Measurements from ENCODE around the gene C2CD2L.

C2CD2L gene

DNA sequence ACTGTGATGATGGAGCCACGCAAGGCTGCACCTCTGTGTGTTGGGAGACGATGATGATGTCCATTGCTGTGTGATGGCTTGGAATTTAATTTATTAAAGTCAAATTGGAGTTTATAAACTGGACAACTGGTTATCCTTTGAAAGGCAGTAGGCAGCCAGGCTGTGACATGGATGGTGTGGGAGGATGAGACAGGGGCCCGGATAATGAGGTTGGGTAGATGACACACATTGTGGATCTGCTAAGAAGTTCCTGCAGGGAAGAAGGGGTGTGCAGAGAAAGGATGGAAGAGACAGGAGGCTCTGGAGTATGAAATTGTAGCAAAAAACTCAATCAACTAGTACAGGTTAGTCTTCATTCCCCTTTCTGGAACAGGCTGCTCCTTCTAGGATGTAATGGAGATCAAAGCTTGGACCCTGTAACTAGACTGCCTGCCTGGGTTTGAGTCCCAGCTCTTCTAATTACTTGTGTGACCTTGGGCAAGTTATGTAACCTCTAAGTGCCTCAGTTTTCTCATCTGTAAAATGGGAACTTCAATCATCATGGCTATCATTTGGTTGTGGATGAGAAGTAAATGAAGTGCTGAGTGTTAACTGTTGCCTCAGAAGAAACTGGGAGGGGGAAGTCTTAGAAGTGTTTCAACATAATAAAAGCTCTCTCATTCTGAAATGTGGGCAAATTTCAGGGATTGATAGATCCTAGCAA lies 10.0 kb downstream of the C2CD2L start:
- no peak for DNase-seq (ENCODE audit: low read depth in 1 of 2, low spot score in 1 of 2)
- Histone ChIP-seq H3K27ac (replicated peaks) (no peak overlapping the region; the same call in 1 of the 2 replicates), H3K4me3 (replicated peaks; ENCODE audit: insufficient read depth, low read length) (no peak overlapping the region), H3K27me3 (ENCODE audit: insufficient read depth, poor library complexity, severe bottlenecking) (no peaks in the 10 kb centered on the region)
- no peak for TF ChIP-seq POLR2AphosphoS5 (IDR thresholded peaks at IDR 0.05; ENCODE audit: low read depth)

DNA sequence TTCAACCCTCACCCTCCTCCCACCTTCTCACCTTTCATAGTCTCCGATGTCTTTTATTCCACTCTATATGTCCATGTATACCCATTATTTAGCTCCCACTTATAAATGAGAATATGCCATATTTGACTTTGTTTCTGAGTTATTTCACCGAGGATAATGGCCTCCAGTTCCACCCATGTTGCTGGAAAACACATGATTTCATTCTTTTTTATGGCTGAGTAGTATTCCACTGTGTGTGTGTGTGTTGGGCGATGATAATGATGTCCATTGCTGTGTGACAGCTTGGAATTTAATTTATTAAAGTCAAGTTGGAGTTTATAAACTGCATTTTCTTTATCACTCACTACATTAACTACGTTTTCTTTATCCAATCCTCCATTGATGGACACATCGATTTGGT lies 11.1 kb downstream of the C2CD2L start:
- no peak overlapping the region for H3K4me3 ChIP-seq (replicated peaks; ENCODE audit: insufficient read depth, low read length)
- TF ChIP-seq POLR2AphosphoS5 (IDR thresholded peaks at IDR 0.05; ENCODE audit: low read depth): no peak
- TF ChIP-seq SPI1 (IDR thresholded peaks at IDR 0.05; ENCODE audit: borderline replicate concordance, low read depth): no peak
- TF ChIP-seq GABPA (IDR thresholded peaks at IDR 0.05; ENCODE audit: low read depth): no peak
- TF ChIP-seq, protein P1, sequence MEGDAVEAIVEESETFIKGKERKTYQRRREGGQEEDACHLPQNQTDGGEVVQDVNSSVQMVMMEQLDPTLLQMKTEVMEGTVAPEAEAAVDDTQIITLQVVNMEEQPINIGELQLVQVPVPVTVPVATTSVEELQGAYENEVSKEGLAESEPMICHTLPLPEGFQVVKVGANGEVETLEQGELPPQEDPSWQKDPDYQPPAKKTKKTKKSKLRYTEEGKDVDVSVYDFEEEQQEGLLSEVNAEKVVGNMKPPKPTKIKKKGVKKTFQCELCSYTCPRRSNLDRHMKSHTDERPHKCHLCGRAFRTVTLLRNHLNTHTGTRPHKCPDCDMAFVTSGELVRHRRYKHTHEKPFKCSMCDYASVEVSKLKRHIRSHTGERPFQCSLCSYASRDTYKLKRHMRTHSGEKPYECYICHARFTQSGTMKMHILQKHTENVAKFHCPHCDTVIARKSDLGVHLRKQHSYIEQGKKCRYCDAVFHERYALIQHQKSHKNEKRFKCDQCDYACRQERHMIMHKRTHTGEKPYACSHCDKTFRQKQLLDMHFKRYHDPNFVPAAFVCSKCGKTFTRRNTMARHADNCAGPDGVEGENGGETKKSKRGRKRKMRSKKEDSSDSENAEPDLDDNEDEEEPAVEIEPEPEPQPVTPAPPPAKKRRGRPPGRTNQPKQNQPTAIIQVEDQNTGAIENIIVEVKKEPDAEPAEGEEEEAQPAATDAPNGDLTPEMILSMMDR (IDR thresholded peaks at IDR 0.05; ENCODE audit: insufficient read depth, low read length): no peak
- TF ChIP-seq, protein P2, sequence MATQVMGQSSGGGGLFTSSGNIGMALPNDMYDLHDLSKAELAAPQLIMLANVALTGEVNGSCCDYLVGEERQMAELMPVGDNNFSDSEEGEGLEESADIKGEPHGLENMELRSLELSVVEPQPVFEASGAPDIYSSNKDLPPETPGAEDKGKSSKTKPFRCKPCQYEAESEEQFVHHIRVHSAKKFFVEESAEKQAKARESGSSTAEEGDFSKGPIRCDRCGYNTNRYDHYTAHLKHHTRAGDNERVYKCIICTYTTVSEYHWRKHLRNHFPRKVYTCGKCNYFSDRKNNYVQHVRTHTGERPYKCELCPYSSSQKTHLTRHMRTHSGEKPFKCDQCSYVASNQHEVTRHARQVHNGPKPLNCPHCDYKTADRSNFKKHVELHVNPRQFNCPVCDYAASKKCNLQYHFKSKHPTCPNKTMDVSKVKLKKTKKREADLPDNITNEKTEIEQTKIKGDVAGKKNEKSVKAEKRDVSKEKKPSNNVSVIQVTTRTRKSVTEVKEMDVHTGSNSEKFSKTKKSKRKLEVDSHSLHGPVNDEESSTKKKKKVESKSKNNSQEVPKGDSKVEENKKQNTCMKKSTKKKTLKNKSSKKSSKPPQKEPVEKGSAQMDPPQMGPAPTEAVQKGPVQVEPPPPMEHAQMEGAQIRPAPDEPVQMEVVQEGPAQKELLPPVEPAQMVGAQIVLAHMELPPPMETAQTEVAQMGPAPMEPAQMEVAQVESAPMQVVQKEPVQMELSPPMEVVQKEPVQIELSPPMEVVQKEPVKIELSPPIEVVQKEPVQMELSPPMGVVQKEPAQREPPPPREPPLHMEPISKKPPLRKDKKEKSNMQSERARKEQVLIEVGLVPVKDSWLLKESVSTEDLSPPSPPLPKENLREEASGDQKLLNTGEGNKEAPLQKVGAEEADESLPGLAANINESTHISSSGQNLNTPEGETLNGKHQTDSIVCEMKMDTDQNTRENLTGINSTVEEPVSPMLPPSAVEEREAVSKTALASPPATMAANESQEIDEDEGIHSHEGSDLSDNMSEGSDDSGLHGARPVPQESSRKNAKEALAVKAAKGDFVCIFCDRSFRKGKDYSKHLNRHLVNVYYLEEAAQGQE (IDR thresholded peaks at IDR 0.05; ENCODE audit: insufficient replicate concordance, low read depth): no peak
- H3K27ac ChIP-seq (replicated peaks): no peak overlapping the region
- no peaks in the 10 kb centered on the region for H3K27me3 ChIP-seq (ENCODE audit: insufficient read depth, poor library complexity, severe bottlenecking)
- no peak for DNase-seq (ENCODE audit: low read depth in 1 of 2, low spot score in 1 of 2)

DNA sequence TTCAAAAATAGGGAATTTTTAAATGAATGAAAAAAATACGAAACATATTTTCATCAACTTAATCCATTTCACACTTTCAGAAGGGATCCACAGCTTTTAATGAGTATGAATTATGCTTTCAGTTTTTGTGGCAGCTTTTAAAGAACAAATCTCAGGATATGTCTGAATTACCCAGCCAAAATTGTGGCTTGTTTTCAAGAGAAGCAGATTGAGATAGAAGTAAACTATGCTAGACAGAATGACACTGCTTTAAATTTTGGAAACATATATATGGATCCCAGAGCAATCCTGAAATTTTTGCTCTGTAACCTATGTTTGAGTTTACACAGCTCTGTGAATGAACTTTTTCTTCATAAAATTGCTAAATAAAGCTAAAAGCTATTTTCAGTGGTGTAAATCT lies 11.8 kb downstream of the C2CD2L start:
- H3K27me3 ChIP-seq (ENCODE audit: insufficient read depth, poor library complexity, severe bottlenecking): no peaks in the 10 kb centered on the region
- H3K27ac ChIP-seq (replicated peaks): no peak overlapping the region
- DNase-seq (ENCODE audit: low read depth in 1 of 2, low spot score in 1 of 2): no peak
- TF ChIP-seq GABPA (IDR thresholded peaks at IDR 0.05; ENCODE audit: low read depth) (no peak), POLR2AphosphoS5 (IDR thresholded peaks at IDR 0.05; ENCODE audit: low read depth) (no peak), SPI1 (IDR thresholded peaks at IDR 0.05; ENCODE audit: borderline replicate concordance, low read depth) (no peak)
- TF ChIP-seq, protein P1 (IDR thresholded peaks at IDR 0.05; ENCODE audit: insufficient read depth, low read length): no peak
- TF ChIP-seq, protein P2 (IDR thresholded peaks at IDR 0.05; ENCODE audit: insufficient replicate concordance, low read depth): no peak
- no peak overlapping the region for H3K4me3 ChIP-seq (replicated peaks; ENCODE audit: insufficient read depth, low read length)

DNA sequence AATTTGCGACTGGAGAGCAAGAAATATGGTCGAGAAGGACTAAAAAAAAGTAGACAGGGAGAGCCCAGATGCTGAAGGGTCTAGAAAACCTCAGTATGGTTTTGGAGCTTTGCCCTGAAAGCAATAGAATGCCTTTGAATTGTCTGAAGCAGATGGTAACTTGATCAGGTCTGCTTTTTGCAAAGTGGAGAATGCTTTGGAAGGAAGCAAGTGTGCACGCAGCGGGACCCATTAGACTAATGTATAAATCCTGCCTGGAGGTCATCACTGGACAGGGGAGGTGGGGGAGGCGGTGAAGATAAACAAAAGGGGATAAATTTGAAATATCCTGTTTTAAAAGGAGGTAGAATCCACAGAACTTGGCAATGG lies 13.5 kb downstream of the C2CD2L start:
- DNase-seq (ENCODE audit: low read depth in 1 of 2, low spot score in 1 of 2): no peak
- TF ChIP-seq POLR2AphosphoS5 (IDR thresholded peaks at IDR 0.05; ENCODE audit: low read depth): no peak
- TF ChIP-seq, protein P1 (IDR thresholded peaks at IDR 0.05; ENCODE audit: insufficient read depth, low read length): no peak
- no peak for TF ChIP-seq SPI1 (IDR thresholded peaks at IDR 0.05; ENCODE audit: borderline replicate concordance, low read depth)
- no peak for TF ChIP-seq GABPA (IDR thresholded peaks at IDR 0.05; ENCODE audit: low read depth)
- TF ChIP-seq, protein P2 (IDR thresholded peaks at IDR 0.05; ENCODE audit: insufficient replicate concordance, low read depth): no peak
- Histone ChIP-seq H3K4me3 (replicated peaks; ENCODE audit: insufficient read depth, low read length) (peak overlapping the region; percentile 41), H3K27me3 (ENCODE audit: insufficient read depth, poor library complexity, severe bottlenecking) (no peaks in the 10 kb centered on the region), H3K27ac (replicated peaks) (peak overlapping the region; percentile 69)

Measured in HL-60 (cell line).